CD14-positive monocyte (primary cell): Measurements from ENCODE around the gene LGI4. TPM values are rescaled to one million over a fixed set of nuclear protein-coding genes. Genes with fewer than 3 reads are reported as not detected.
A peak's percentile ranks its signal among the peaks of the same experiment; 100 is the strongest.

ENCODE experiments used
- DNase-seq, 3 donors: peaks; one replicate each; pipeline ENCODE4 v3.0.0-alpha.2; 2011 to 2022
- H2AFZ ChIP-seq: 2 replicates; pipeline ENCODE4 v1.6.0; 2012; ENCODE audit warnings: mild to moderate bottlenecking, low read depth, low read length, inconsistent platforms; ENCODE audit not compliant: insufficient read depth, poor library complexity, severe bottlenecking
- H3K27ac ChIP-seq, 2 donors: 1 replicate in 1 of 2; 2 replicates in 1 of 2; pipeline ENCODE4 v1.5.1; 2012 to 2013; ENCODE audit warnings: low read length in 2 of 2, control low read depth in 1 of 2, inconsistent platforms in 1 of 2, low read depth in 1 of 2, mild to moderate bottlenecking in 1 of 2
- H3K27me3 ChIP-seq, 2 donors: one replicate each; pipeline versions ENCODE4 v1.6.0 to v1.6.1; 2011 to 2013; ENCODE audit warnings: low read length in 2 of 2; ENCODE audit not compliant: control insufficient read depth in 2 of 2, insufficient read depth in 2 of 2
- H3K36me3 ChIP-seq, 2 donors: replicated peaks in 1 of 2; 1 replicate in 1 of 2; 2 replicates in 1 of 2; pipeline versions ENCODE4 v1.5.1 to v1.6.1; 2012 to 2013; ENCODE audit warnings: low read length in 2 of 2, control low read depth in 1 of 2, inconsistent platforms in 1 of 2, mild to moderate bottlenecking in 1 of 2; ENCODE audit not compliant: insufficient read depth in 2 of 2, control insufficient read depth in 1 of 2
- H3K4me1 ChIP-seq, 2 donors: 1 replicate in 1 of 2; 2 replicates in 1 of 2; pipeline versions ENCODE4 v1.5.1 to v1.6.1; 2012 to 2013; ENCODE audit warnings: low read length in 2 of 2, control low read depth in 1 of 2, inconsistent platforms in 1 of 2, mild to moderate bottlenecking in 1 of 2, moderate library complexity in 1 of 2; ENCODE audit not compliant: insufficient read depth in 2 of 2, control insufficient read depth in 1 of 2
- H3K4me2 ChIP-seq: replicated peaks from 2 replicates; pipeline ENCODE3; 2012; ENCODE audit warnings: low read length, moderate library complexity, mild to moderate bottlenecking; ENCODE audit not compliant: poor library complexity, severe bottlenecking; ENCODE audit errors: extremely low read depth
- H3K4me3 ChIP-seq, 3 experiments: fragments of 200-600 bp in 1 of 3; sonication (generic) in 1 of 3; replicated peaks in 1 of 3; 1 replicate in 2 of 3; 2 replicates in 1 of 3; pipeline ENCODE4 v1.5.1; 2011 to 2013; ENCODE audit warnings: low read length in 3 of 3, mild to moderate bottlenecking in 3 of 3, control low read depth in 2 of 3, low read depth in 2 of 3, inconsistent platforms in 1 of 3, moderate library complexity in 1 of 3
- H3K79me2 ChIP-seq: 2 replicates; pipeline ENCODE4 v1.6.0; 2012; ENCODE audit warnings: mild to moderate bottlenecking, control low read depth, inconsistent platforms, low read length, moderate library complexity; ENCODE audit not compliant: insufficient read depth
- H3K9ac ChIP-seq: 2 replicates; pipeline ENCODE4 v1.6.0; 2017; ENCODE audit warnings: low read length, mild to moderate bottlenecking; ENCODE audit not compliant: insufficient read depth, poor library complexity, severe bottlenecking
- H3K9me3 ChIP-seq, 2 donors: replicated peaks in 1 of 2; 1 replicate in 1 of 2; 2 replicates in 1 of 2; pipeline versions ENCODE4 v1.5.1 to v1.6.1; 2012 to 2013; ENCODE audit warnings: low read length in 2 of 2, control low read depth in 1 of 2; ENCODE audit not compliant: control insufficient read depth in 1 of 2, insufficient read depth in 1 of 2
- H4K20me1 ChIP-seq: 2 replicates; pipeline ENCODE4 v1.6.0; 2012; ENCODE audit warnings: mild to moderate bottlenecking, low read length, control low read depth, moderate library complexity; ENCODE audit not compliant: insufficient read depth
- H3K27ac Mint-ChIP-seq, 7 donors: one replicate each; pipeline ENCODE4 v1.8.0; 2020; ENCODE audit warnings: mild to moderate bottlenecking in 7 of 7, mixed read lengths in 7 of 7, moderate library complexity in 6 of 7, inconsistent platforms in 2 of 7
- H3K27me3 Mint-ChIP-seq, 3 donors: one replicate each; pipeline ENCODE4 v1.8.0; 2021 to 2022; ENCODE audit warnings: low read depth in 3 of 3, mild to moderate bottlenecking in 3 of 3, mixed read lengths in 3 of 3, moderate library complexity in 3 of 3, inconsistent platforms in 1 of 3
- H3K36me3 Mint-ChIP-seq, 2 donors: one replicate each; pipeline ENCODE4 v1.8.0; 2020; ENCODE audit warnings: mixed read lengths in 2 of 2, inconsistent platforms in 1 of 2, mild to moderate bottlenecking in 1 of 2
- H3K4me1 Mint-ChIP-seq: one replicate; pipeline ENCODE4 v1.8.0; 2020; ENCODE audit warnings: mild to moderate bottlenecking, mixed read lengths
- H3K4me3 Mint-ChIP-seq, 2 donors: one replicate each; pipeline ENCODE4 v1.8.0; 2020; ENCODE audit warnings: mild to moderate bottlenecking in 2 of 2, mixed read lengths in 2 of 2, moderate library complexity in 1 of 2
- H3K9me3 Mint-ChIP-seq, 7 donors: one replicate each; pipeline ENCODE4 v1.8.0; 2020 to 2022; ENCODE audit warnings: mixed read lengths in 7 of 7, mild to moderate bottlenecking in 6 of 7, moderate library complexity in 6 of 7, inconsistent platforms in 2 of 7
- CTCF ChIP-seq: fragments of 200-600 bp; IDR thresholded peaks from one replicate; pipeline ENCODE4 v1.8.0; 2022; ENCODE audit warnings: antibody characterized with exemption, mild to moderate bottlenecking
- WGBS: methylation state at CpG from one replicate; pipeline ENCODE4 v1.1.5; 2013; ENCODE audit warnings: missing lambda C conversion rate; ENCODE audit not compliant: insufficient coverage; 5-methylcytosine and 5-hydroxymethylcytosine counted together
- intact Hi-C, 2 donors: fragments of 100-400 bp; cut with micrococcal nuclease; formaldehyde crosslinking; loops; one replicate each; pipeline versions ENCODE4 v1.15.0 to v1.15.1; 2023
- polyA plus RNA-seq, 3 donors: library from polyadenylated mRNA; depleted of rRNA in 1 of 3; unstranded in 2 of 3; stranded (reverse) in 1 of 3; fragments of 300-500 nt in 2 of 3; fragments of >200 nt in 1 of 3; fragmentation: Illumina TruSeq in 2 of 3; gene quantifications; 1 replicate in 2 of 3; 2 replicates in 1 of 3; pipeline ENCODE4 v1.2.3, GENCODE V29; 2012 to 2021

The LGI4 gene
- polyA plus RNA-seq, 3 donors: 1.1 TPM; not detected in 2

GRCh38 chr19:35123573-35123972, 11.3 kb downstream of the LGI4 start:
- Histone ChIP-seq H3K79me2 (no peaks in the 10 kb centered on the region), H2AFZ (peak overlapping the region; percentile 94), H3K4me2 (no peak overlapping the region), H4K20me1 (no peaks in the 10 kb centered on the region), H3K9me3 (no peaks in the 10 kb centered on the region), H3K36me3 (no peaks in the 10 kb centered on the region), H3K9ac (no peak overlapping the region), H3K4me1 (peaks cover 32 to 40% of the 10 kb centered on the region in 2 donors), H3K4me3 (no peak overlapping the region), H3K27ac (no peak overlapping the region), H3K27me3 (no peaks in the 10 kb centered on the region)
- intact Hi-C loops: no loop called here
- Mint-ChIP-seq H3K9me3 (peaks cover 0 to 2% (median 0%) of the 10 kb centered on the region in 7 donors), H3K4me3 (no peak overlapping the region), H3K27me3 (peaks cover 3 to 15% (median 3%) of the 10 kb centered on the region in 3 donors), H3K4me1 (peaks cover 41% of the 10 kb centered on the region), H3K27ac (peak overlapping the region in 2 of 7 donors; percentile 17 to 45), H3K36me3 (no peaks in the 10 kb centered on the region)
- no peak for DNase-seq
- no peak for TF ChIP-seq CTCF
- WGBS: 70% methylated on average over 2 of the region's 5 CpGs

- Mint-ChIP-seq H3K9me3 (peaks cover 0 to 2% (median 0%) of the 10 kb centered on the region in 7 donors), H3K4me3 (no peak overlapping the region), H3K4me1 (peaks cover 42% of the 10 kb centered on the region), H3K27me3 (peaks cover 5 to 22% (median 9%) of the 10 kb centered on the region in 3 donors), H3K27ac (peak overlapping the region in 1 of 7 donors; percentile 10), H3K36me3 (no peaks in the 10 kb centered on the region)
- Histone ChIP-seq H3K36me3 (no peaks in the 10 kb centered on the region), H3K27ac (no peak overlapping the region), H3K4me1 (peaks cover 32 to 40% of the 10 kb centered on the region in 2 donors), H3K27me3 (no peaks in the 10 kb centered on the region), H3K9me3 (no peaks in the 10 kb centered on the region), H4K20me1 (no peaks in the 10 kb centered on the region), H3K4me3 (no peak overlapping the region), H3K4me2 (no peak overlapping the region), H3K79me2 (no peaks in the 10 kb centered on the region), H2AFZ (no peak overlapping the region), H3K9ac (no peak overlapping the region)
- no peak for DNase-seq
- intact Hi-C loops: no loop called here
- no peak for TF ChIP-seq CTCF
- 96% methylated on average over 8 of the region's 19 CpGs for WGBS
These were observed 11.9 kb downstream of the LGI4 start for GRCh38 chr19:35122687-35123551.
